Stimulated activated naive B cell treated with anti-CD40 and anti-IgM and Interleukin-4, amounts not matched to agents 10 μg/mL and 1 μg/mL and 100 μg/mL, for 72 hours (primary cell): ENCODE results near the gene PRSS3.
"Not testable (repeated sequence)": the region's sequence is repeated elsewhere in the genome, so short reads cannot be mapped to it uniquely, and the experiment has no call there.

Experiments used
- ATAC-seq, 2 donors: fragments of 150-1000 bp; cut with Tn5 transposase; replicated peaks; 2 replicates each; pipeline ENCODE4 v1.10.0; 2021; ENCODE audit warnings: moderate library complexity in 1 of 2
- DNase-seq: peaks from one replicate; pipeline ENCODE4 v3.0.0; 2021
- H3K27ac Mint-ChIP-seq: one replicate; pipeline ENCODE4 v1.8.0; 2022; ENCODE audit warnings: mild to moderate bottlenecking, mixed read lengths
- H3K27me3 Mint-ChIP-seq, 2 donors: one replicate each; pipeline ENCODE4 v1.8.0; 2022; ENCODE audit warnings: mixed read lengths in 2 of 2
- H3K36me3 Mint-ChIP-seq, 2 donors: one replicate each; pipeline ENCODE4 v1.8.0; 2022; ENCODE audit warnings: mixed read lengths in 2 of 2, mild to moderate bottlenecking in 1 of 2
- H3K4me1 Mint-ChIP-seq, 2 donors: one replicate each; pipeline ENCODE4 v1.8.0; 2022; ENCODE audit warnings: mixed read lengths in 2 of 2, mild to moderate bottlenecking in 1 of 2
- H3K4me3 Mint-ChIP-seq, 2 donors: one replicate each; pipeline ENCODE4 v1.8.0; 2022; ENCODE audit warnings: mild to moderate bottlenecking in 2 of 2, mixed read lengths in 2 of 2, moderate library complexity in 1 of 2
- H3K9me3 Mint-ChIP-seq, 2 donors: one replicate each; pipeline ENCODE4 v1.8.0; 2022; ENCODE audit warnings: mixed read lengths in 2 of 2, mild to moderate bottlenecking in 1 of 2

Gene PRSS3

GRCh38 chr9:33774074-33774659, 21.2 kb upstream of the PRSS3 start:
- not testable (repeated sequence) for H3K4me1 Mint-ChIP-seq, H3K9me3 Mint-ChIP-seq, H3K27me3 Mint-ChIP-seq, H3K27ac Mint-ChIP-seq, DNase-seq, H3K4me3 Mint-ChIP-seq, ATAC-seq, H3K36me3 Mint-ChIP-seq

- ATAC-seq (no peak), DNase-seq (no peak)
- Mint-ChIP-seq H3K27ac (no peak overlapping the region), H3K4me3 (no peak overlapping the region), H3K9me3 (no peaks in the 10 kb centered on the region), H3K36me3 (no peaks in the 10 kb centered on the region), H3K4me1 (peaks cover 5 to 8% of the 10 kb centered on the region in 2 donors), H3K27me3 (peaks cover 7 to 9% of the 10 kb centered on the region in 2 donors)
These were observed 18.8 kb upstream of the PRSS3 start for GRCh38 chr9:33776578-33776977.

- peak; percentile 36 for DNase-seq
- Mint-ChIP-seq H3K9me3 (peaks cover 0 to 2% of the 10 kb centered on the region in 2 donors), H3K4me1 (peaks cover 5 to 8% of the 10 kb centered on the region in 2 donors), H3K27me3 (peaks cover 4 to 7% of the 10 kb centered on the region in 2 donors), H3K27ac (no peak overlapping the region), H3K4me3 (no peak overlapping the region), H3K36me3 (no peaks in the 10 kb centered on the region)
- ATAC-seq: peak; percentile 91
These were observed 16.5 kb upstream of the PRSS3 start for GRCh38 chr9:33778700-33779351.

- H3K36me3 Mint-ChIP-seq: no peaks in the 10 kb centered on the region
- no peak overlapping the region for H3K4me3 Mint-ChIP-seq
- H3K9me3 Mint-ChIP-seq: peaks cover 0 to 2% of the 10 kb centered on the region in 2 donors
- DNase-seq: no peak
- H3K27me3 Mint-ChIP-seq: peaks cover 0 to 7% of the 10 kb centered on the region in 2 donors
- peaks cover 5 to 8% of the 10 kb centered on the region in 2 donors for H3K4me1 Mint-ChIP-seq
- no peak for ATAC-seq
- no peak overlapping the region for H3K27ac Mint-ChIP-seq
These were observed 15.1 kb upstream of the PRSS3 start for GRCh38 chr9:33780276-33780675.

DNA sequence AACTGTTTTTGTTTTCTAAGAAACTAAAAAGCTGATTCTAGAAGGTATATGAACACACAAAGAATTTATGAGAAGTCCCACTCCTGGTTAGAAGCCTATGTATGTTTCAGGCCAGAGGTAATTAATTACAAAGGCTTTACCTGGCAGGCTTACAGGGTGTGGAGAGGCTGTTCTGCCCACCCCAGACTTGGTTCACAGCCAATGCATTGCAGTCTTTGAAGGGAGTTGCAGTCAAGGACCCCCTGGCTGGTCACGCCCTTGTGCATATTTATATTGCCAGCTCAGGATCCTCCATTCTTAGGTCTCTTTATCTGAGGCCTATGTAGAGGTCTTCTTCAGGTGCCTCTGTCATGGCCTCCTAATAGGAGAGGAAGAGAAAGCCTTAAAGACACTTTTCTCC, 13.6 kb upstream of the PRSS3 start:
- Mint-ChIP-seq H3K4me3 (no peak overlapping the region), H3K9me3 (peaks cover 0 to 2% of the 10 kb centered on the region in 2 donors), H3K36me3 (no peaks in the 10 kb centered on the region), H3K4me1 (peaks cover 5 to 8% of the 10 kb centered on the region in 2 donors), H3K27me3 (peaks cover 0 to 15% of the 10 kb centered on the region in 2 donors), H3K27ac (no peak overlapping the region)
- DNase-seq (no peak), ATAC-seq (no peak)

DNA sequence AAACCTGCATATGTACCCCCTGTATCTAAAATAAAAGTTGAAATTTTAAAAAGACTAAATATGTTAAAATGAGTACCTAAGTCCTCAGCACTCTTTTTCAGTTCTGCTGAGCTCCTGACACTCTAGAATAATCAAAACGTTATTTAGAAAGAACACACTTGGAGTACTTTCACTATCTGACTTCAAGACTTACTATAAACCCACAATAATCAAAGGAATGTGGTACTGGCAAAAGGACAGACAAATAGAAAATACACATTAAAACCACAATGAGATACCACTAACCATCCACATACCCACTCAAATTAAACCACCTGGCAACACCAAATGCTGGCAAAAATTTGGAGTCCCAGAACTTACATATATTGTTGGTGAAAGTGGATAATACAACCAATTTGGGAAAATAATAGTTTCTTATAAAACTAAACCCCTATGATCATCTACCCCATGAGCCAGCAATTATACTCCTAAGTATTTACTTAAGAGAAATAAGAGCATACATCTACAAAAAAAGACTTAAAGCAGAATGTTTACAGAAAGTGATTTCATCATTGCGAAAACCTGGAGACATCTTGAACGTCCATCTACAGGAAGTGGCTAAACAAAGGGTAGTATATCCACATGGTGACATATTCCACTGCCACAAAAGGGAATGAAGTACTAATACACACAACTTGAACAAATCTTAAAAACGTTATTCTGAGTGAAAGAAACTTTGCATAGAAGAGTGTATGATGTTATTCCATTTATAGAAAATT, 12.8 kb upstream of the PRSS3 start:
- no peak overlapping the region for H3K4me3 Mint-ChIP-seq
- H3K9me3 Mint-ChIP-seq: peaks cover 0 to 2% of the 10 kb centered on the region in 2 donors
- H3K27ac Mint-ChIP-seq: no peak overlapping the region
- H3K27me3 Mint-ChIP-seq: peaks cover 0 to 15% of the 10 kb centered on the region in 2 donors
- peaks cover 5 to 8% of the 10 kb centered on the region in 2 donors for H3K4me1 Mint-ChIP-seq
- no peak for DNase-seq
- no peak for ATAC-seq
- H3K36me3 Mint-ChIP-seq: no peaks in the 10 kb centered on the region

DNA sequence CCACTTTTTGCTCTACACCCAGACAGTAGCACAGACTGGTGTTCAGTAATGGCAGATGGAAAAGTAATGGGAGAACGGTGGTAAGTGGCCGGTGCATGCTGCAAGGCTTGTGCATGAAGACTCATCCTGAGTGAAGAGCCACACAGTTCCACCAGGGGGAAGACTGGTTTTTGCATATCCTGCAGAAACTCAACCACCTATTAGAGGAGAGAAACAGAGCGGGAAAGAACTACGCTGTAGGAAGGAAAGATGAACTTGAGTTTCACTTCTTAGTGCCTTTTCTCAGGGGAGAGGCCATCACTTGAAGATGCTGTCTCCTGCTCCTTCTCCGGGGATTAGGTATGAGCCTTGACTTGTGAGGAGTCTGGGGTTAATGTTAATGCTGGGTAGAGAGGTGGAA, 9.4 kb upstream of the PRSS3 start:
- H3K4me3 Mint-ChIP-seq: no peak overlapping the region
- H3K27me3 Mint-ChIP-seq: peaks cover 0 to 15% of the 10 kb centered on the region in 2 donors
- DNase-seq: no peak
- peak in 1 of 2 donors; percentile 23 for ATAC-seq
- H3K4me1 Mint-ChIP-seq: no peaks in the 10 kb centered on the region
- peaks cover 0 to 2% of the 10 kb centered on the region in 2 donors for H3K9me3 Mint-ChIP-seq
- no peaks in the 10 kb centered on the region for H3K36me3 Mint-ChIP-seq
- no peak overlapping the region for H3K27ac Mint-ChIP-seq

- DNase-seq (no peak), ATAC-seq (no peak)
- Mint-ChIP-seq H3K27ac (no peak overlapping the region), H3K4me3 (no peak overlapping the region), H3K36me3 (no peaks in the 10 kb centered on the region), H3K9me3 (peaks cover 0 to 2% of the 10 kb centered on the region in 2 donors), H3K27me3 (peaks cover 0 to 16% of the 10 kb centered on the region in 2 donors), H3K4me1 (no peaks in the 10 kb centered on the region)
These were observed 8.7 kb upstream of the PRSS3 start for GRCh38 chr9:33786681-33787080.

GRCh38 chr9:33787839-33788238, 7.5 kb upstream of the PRSS3 start:
- DNase-seq (no peak), ATAC-seq (no peak)
- Mint-ChIP-seq H3K27ac (no peak overlapping the region), H3K9me3 (peaks cover 0 to 2% of the 10 kb centered on the region in 2 donors), H3K4me3 (no peak overlapping the region), H3K36me3 (no peaks in the 10 kb centered on the region), H3K4me1 (no peaks in the 10 kb centered on the region), H3K27me3 (peaks cover 0 to 21% of the 10 kb centered on the region in 2 donors)

DNA sequence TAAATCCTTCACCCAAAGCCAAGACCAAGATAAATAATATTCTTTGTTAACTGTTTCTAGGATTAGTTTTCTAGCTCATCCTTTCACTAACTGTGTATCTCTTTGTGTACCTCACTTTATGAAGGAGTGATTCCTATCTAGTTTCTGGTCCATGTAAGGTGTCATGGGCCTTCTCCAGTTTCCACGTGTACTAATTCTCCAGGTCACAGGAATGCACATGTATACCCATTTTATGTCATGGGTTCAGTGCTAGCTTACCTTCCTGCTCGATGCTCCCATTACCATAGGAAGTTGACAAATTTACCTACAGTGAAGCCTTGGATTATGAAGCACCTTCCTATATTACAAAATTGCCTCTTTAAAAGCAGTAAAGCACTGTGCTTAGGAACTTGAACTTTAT, 5.9 kb upstream of the PRSS3 start:
- not testable (repeated sequence) for DNase-seq, H3K4me1 Mint-ChIP-seq, H3K4me3 Mint-ChIP-seq, H3K36me3 Mint-ChIP-seq, ATAC-seq, H3K27ac Mint-ChIP-seq, H3K9me3 Mint-ChIP-seq
- peaks cover 0 to 15% of the 10 kb centered on the region in 2 donors for H3K27me3 Mint-ChIP-seq

- H3K27me3 Mint-ChIP-seq: peaks cover 4 to 19% of the 10 kb centered on the region in 2 donors
- H3K4me3 Mint-ChIP-seq: no peak overlapping the region
- DNase-seq (no peak), ATAC-seq (no peak)
- no peak overlapping the region for H3K27ac Mint-ChIP-seq
- H3K36me3 Mint-ChIP-seq: no peaks in the 10 kb centered on the region
- no peaks in the 10 kb centered on the region for H3K9me3 Mint-ChIP-seq
- H3K4me1 Mint-ChIP-seq: no peaks in the 10 kb centered on the region
These were observed 4.2 kb upstream of the PRSS3 start for GRCh38 chr9:33791117-33791516.

GRCh38 chr9:33793496-33793895, 1.9 kb upstream of the PRSS3 start:
- DNase-seq, ATAC-seq, H3K4me1 Mint-ChIP-seq, H3K36me3 Mint-ChIP-seq, H3K27ac Mint-ChIP-seq, H3K4me3 Mint-ChIP-seq, H3K9me3 Mint-ChIP-seq: not testable (repeated sequence)
- peaks cover 24 to 35% of the 10 kb centered on the region in 2 donors for H3K27me3 Mint-ChIP-seq

GRCh38 chr9:33794560-33794959, 801 bp upstream of the PRSS3 start:
- Mint-ChIP-seq H3K36me3 (no peaks in the 10 kb centered on the region), H3K4me1 (no peaks in the 10 kb centered on the region), H3K27ac (no peak overlapping the region), H3K9me3 (peaks cover 0 to 3% of the 10 kb centered on the region in 2 donors), H3K27me3 (peaks cover 27 to 43% of the 10 kb centered on the region in 2 donors), H3K4me3 (no peak overlapping the region)
- DNase-seq (no peak), ATAC-seq (no peak)

DNA sequence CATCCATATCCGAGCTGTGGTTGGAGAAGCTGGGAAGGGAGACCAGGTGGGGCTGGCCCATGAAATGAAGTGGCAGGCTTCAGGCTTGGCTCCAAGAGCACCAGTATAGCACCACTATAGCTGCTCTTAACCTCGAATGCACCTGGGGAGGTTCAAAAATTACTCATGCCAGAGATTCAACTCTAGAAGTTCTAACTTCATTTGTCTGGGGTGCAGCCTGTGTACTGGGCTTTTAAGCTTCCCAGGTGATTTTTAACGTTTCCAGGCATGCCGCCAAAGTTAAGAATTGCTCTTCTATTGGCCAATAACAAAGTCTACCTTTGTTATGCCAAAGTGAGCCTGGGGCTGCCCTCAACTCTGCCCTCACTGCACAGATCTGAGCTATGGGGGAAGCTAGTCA, 458 bp downstream of the PRSS3 start:
- Mint-ChIP-seq H3K27me3 (peaks cover 27 to 46% of the 10 kb centered on the region in 2 donors), H3K4me1 (no peaks in the 10 kb centered on the region), H3K27ac (no peak overlapping the region), H3K4me3 (no peak overlapping the region), H3K36me3 (no peaks in the 10 kb centered on the region), H3K9me3 (peaks cover 0 to 3% of the 10 kb centered on the region in 2 donors)
- ATAC-seq (no peak), DNase-seq (no peak)

DNA sequence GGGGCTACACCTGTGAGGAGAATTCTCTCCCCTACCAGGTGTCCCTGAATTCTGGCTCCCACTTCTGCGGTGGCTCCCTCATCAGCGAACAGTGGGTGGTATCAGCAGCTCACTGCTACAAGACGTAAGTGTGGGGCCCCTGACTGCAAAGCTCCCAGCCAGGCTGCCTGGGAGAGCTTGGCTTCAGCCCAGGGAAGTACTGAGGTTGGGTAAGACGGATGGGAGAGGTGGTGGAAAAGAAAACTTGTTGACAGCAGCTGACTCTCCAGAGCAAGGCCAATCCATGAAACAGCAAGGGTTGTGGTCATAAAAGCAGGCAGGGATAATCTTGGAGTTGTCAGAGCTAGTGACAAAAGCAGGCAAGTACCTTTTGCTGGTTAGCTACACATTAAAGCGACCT, 1.3 kb downstream of the PRSS3 start:
- peaks cover 27 to 46% of the 10 kb centered on the region in 2 donors for H3K27me3 Mint-ChIP-seq

More for the DNA sequence above, 1.3 kb downstream of the PRSS3 start:
- not testable (repeated sequence) for ATAC-seq, H3K27ac Mint-ChIP-seq, H3K4me1 Mint-ChIP-seq, H3K9me3 Mint-ChIP-seq, H3K36me3 Mint-ChIP-seq, H3K4me3 Mint-ChIP-seq, DNase-seq
